HepG2 (cell line): ENCODE data around the gene CD180. TPM values are rescaled to one million over a fixed set of nuclear protein-coding genes. Genes with fewer than 3 reads are reported as not detected.

Experiments used
- ATAC-seq: fragments of 200-7000 bp; cut with Tn5 transposase; 3 replicates; pipeline ENCODE4 v1.9.1; 2020; ENCODE audit warnings: mild to moderate bottlenecking, moderate library complexity
- Bru-seq: library from RNA; stranded (reverse); fragments of 400-500 nt; gene quantifications from one replicate; lab custom pipeline; 2021; lab: Mats Ljungman, UMichigan
- BruChase-seq, 2 experiments: library from RNA; stranded (reverse); fragments of 400-500 nt; gene quantifications; one replicate each; lab custom pipeline; 2021; lab: Mats Ljungman, UMichigan
- BruUV-seq: library from RNA; stranded (reverse); fragments of 400-500 nt; replicated peaks from 2 replicates; lab custom pipeline; 2021; lab: Mats Ljungman, UMichigan
- CTCF ChIA-PET: fragments of 300-600 bp; formaldehyde crosslinking; extraction: SDS; loops from one replicate; lab custom pipeline; 2021; ENCODE audit warnings: low total read pairs, inconsistent platforms, low intra/inter-chr PET ratio; lab: Yijun Ruan, JAX
- POLR2A ChIA-PET: fragments of 350-600 bp; sonication (Branson Sonifier 250); formaldehyde crosslinking; loops from one replicate; lab custom pipeline; 2020; ENCODE audit warnings: antibody characterized with exemption, inconsistent platforms; lab: Yijun Ruan, JAX
- DNase-seq: peaks from one replicate; pipeline ENCODE4 v3.0.0-alpha.2; 2015; ENCODE audit warnings: low spot score
- FAIRE-seq: peaks from 3 replicates; lab custom pipeline; 2011; peaks lifted over from hg19 to GRCh38; lab: Jason Lieb, UNC
- H2AFZ ChIP-seq: one replicate; pipeline ENCODE4 v1.6.1; 2011; ENCODE audit warnings: low read length, inconsistent platforms
- H3K27ac ChIP-seq: fragments of 300-600 bp; 3 replicates; pipeline ENCODE4 v1.8.0; 2011; ENCODE audit warnings: mixed run types, mild to moderate bottlenecking, mixed read lengths, low read length, inconsistent platforms; ENCODE audit not compliant: insufficient read depth; ENCODE audit errors: extremely low read length
- H3K27me3 ChIP-seq, 2 experiments: fragments of 200-600 bp in 1 of 2; 2 replicates in 1 of 2; 3 replicates in 1 of 2; pipeline versions ENCODE4 v1.6.0 to v1.8.0; 2011; ENCODE audit warnings: low read length in 2 of 2, mild to moderate bottlenecking in 2 of 2, moderate library complexity in 2 of 2, inconsistent platforms in 1 of 2; ENCODE audit not compliant: insufficient read depth in 2 of 2, control insufficient read depth in 1 of 2
- H3K36me3 ChIP-seq, 2 experiments: fragments of 200-600 bp in 1 of 2; replicated peaks in 1 of 2; 2 replicates in 1 of 2; 3 replicates in 1 of 2; pipeline versions ENCODE4 v1.5.1 to v1.8.0; 2011; ENCODE audit warnings: low read length in 2 of 2, inconsistent platforms in 1 of 2; ENCODE audit not compliant: insufficient read depth in 2 of 2, control insufficient read depth in 1 of 2
- H3K4me1 ChIP-seq: 2 replicates; pipeline ENCODE4 v1.5.1; 2012; ENCODE audit warnings: low read length, inconsistent platforms; ENCODE audit not compliant: insufficient read depth
- H3K4me2 ChIP-seq: 2 replicates; pipeline ENCODE4 v1.6.0; 2011; ENCODE audit warnings: low read depth, low read length, inconsistent platforms
- H3K4me3 ChIP-seq, 3 experiments: fragments of 200-600 bp in 1 of 3; sonication (generic), shearing (Covaris generic) in 1 of 3; replicated peaks in 1 of 3; 2 replicates each; pipeline ENCODE4 v1.5.1; 2011 to 2016; ENCODE audit warnings: low read length in 3 of 3, inconsistent platforms in 2 of 3, low read depth in 2 of 3, mild to moderate bottlenecking in 2 of 3, control low read depth in 1 of 3, mixed read lengths in 1 of 3; ENCODE audit not compliant: insufficient read depth in 1 of 3
- H3K79me2 ChIP-seq: one replicate; pipeline ENCODE4 v1.6.1; 2011; ENCODE audit warnings: low read length, inconsistent platforms; ENCODE audit not compliant: insufficient read depth
- H3K9ac ChIP-seq: 2 replicates; pipeline ENCODE4 v1.6.0; 2011; ENCODE audit warnings: mild to moderate bottlenecking, low read depth, low read length, inconsistent platforms; ENCODE audit not compliant: insufficient read depth
- H3K9me3 ChIP-seq: 2 replicates; pipeline ENCODE4 v1.5.1; 2012; ENCODE audit warnings: mild to moderate bottlenecking, low read length
- H4K20me1 ChIP-seq: 2 replicates; pipeline ENCODE4 v1.6.0; 2011; ENCODE audit warnings: inconsistent platforms, mild to moderate bottlenecking, low read length, moderate library complexity; ENCODE audit not compliant: insufficient read depth
- ASH2L ChIP-seq: fragments of 300-600, 200-600 bp; sonication (generic); IDR thresholded peaks from 2 replicates; pipeline ENCODE4 v1.7.0; 2017; ENCODE audit warnings: low read depth, mild to moderate bottlenecking, moderate library complexity, mixed read lengths, low read length; ENCODE audit not compliant: insufficient read length
- FOXA1 ChIP-seq, 2 experiments: fragments of 450-650 bp in 1 of 2; sonication (generic) in 1 of 2; formaldehyde crosslinking in 1 of 2; IDR thresholded peaks; 2 replicates each; pipeline versions ENCODE4 v1.4.0 to v1.6.1; 2016 to 2020; ENCODE audit warnings: missing genetic modification reagents in 1 of 2
- SPEN ChIP-seq: sonication (generic); formaldehyde crosslinking; IDR thresholded peaks from 2 replicates; pipeline ENCODE4 v1.5.1; 2020; ENCODE audit warnings: low read depth, mild to moderate bottlenecking, missing genetic modification reagents
- ZNF234 ChIP-seq: sonication (generic); formaldehyde crosslinking; conservative IDR thresholded peaks from 2 replicates; pipeline ENCODE4 v1.5.1; 2020; ENCODE audit warnings: mild to moderate bottlenecking, missing genetic modification reagents
- ZSCAN22 ChIP-seq: sonication (generic); formaldehyde crosslinking; IDR thresholded peaks from 2 replicates; pipeline ENCODE4 v1.4.0; 2020; ENCODE audit warnings: mild to moderate bottlenecking, missing genetic modification reagents
- WGBS: methylation state at CpG from one replicate; pipeline ENCODE4 v1.1.6; 2017; ENCODE audit warnings: low lambda C conversion rate; 5-methylcytosine and 5-hydroxymethylcytosine counted together
- in situ Hi-C: cut with HindIII; loops from 2 replicates; pipeline ENCODE4 v1.10.0; 2017; ENCODE audit warnings: low pct_unique_long_range_greater_than_20kb; ENCODE audit not compliant: extremely low pct_ligation_motif_present
- intact Hi-C: fragments of 100-400 bp; cut with micrococcal nuclease; formaldehyde crosslinking; loops from one replicate; pipeline ENCODE4 v1.10.0; 2022; ENCODE audit not compliant: unreplicated experiment
- long read RNA-seq, 2 experiments: library from RNA in 1 of 2; library from polyadenylated mRNA in 1 of 2; stranded (forward) in 1 of 2; unstranded in 1 of 2; transcript quantifications; one replicate each; pipeline ENCODE4 v2.0.0, GENCODE V29; 2019 to 2022
- polyA minus RNA-seq, 3 experiments: library from RNA; depleted of rRNA, polyadenylated mRNA; stranded (reverse); fragments of >200 nt; gene quantifications; 2 replicates each; pipeline ENCODE4 v1.2.3, GENCODE V29; 2011; ENCODE audit warnings: low replicate concordance in 1 of 3
- polyA plus RNA-seq, 8 experiments: library from polyadenylated mRNA; depleted of rRNA in 3 of 8; stranded (reverse) in 7 of 8; unstranded in 1 of 8; fragments of >200 nt; fragmentation: Illumina TruSeq in 4 of 8; extraction: Trizol in 4 of 8; gene quantifications; 2 replicates each; pipeline versions ENCODE4 v1.2.1 to v1.2.3, GENCODE V29; 2011 to 2016; ENCODE audit warnings: low read depth in 4 of 8, missing spikeins in 1 of 8, mixed read lengths in 1 of 8; ENCODE audit not compliant: insufficient read depth in 1 of 8
- total RNA-seq, 5 experiments: library from RNA; depleted of rRNA; stranded (reverse); fragments of >200 nt; fragmentation: Illumina TruSeq; extraction: Trizol; gene quantifications; 2 replicates each; pipeline ENCODE4 v1.2.3, GENCODE V29; 2016; ENCODE audit warnings: low read depth in 1 of 5
- TF ChIP-seq, protein P1 (sequence below): sonication (generic); formaldehyde crosslinking; IDR thresholded peaks from 2 replicates; pipeline ENCODE4 v1.4.0; 2020; ENCODE audit warnings: missing genetic modification reagents
- TF ChIP-seq, protein P2 (sequence below): sonication (generic); formaldehyde crosslinking; IDR thresholded peaks from 2 replicates; pipeline ENCODE4 v1.4.0; 2020; ENCODE audit warnings: mild to moderate bottlenecking, missing genetic modification reagents
- TF ChIP-seq, protein P3 (sequence below): sonication (generic); formaldehyde crosslinking; IDR thresholded peaks from 2 replicates; pipeline ENCODE4 v1.5.1; 2020; ENCODE audit warnings: missing genetic modification reagents, mild to moderate bottlenecking, borderline replicate concordance

Gene CD180
- total RNA-seq (2016; rRNA removed; fragmentation: Illumina TruSeq; extraction: Trizol) (not detected in 2 replicates), polyA plus RNA-seq (2011; rRNA removed) (not detected in 2 replicates), polyA minus RNA-seq (2011; rRNA and poly(A)+ RNA removed; ENCODE audit: low replicate concordance) (not detected in 2 replicates), Bru-seq, nascent RNA (not detected), BruChase-seq, experiment 1, labeled RNA remaining after a 6-hour chase (not detected), BruChase-seq, experiment 2, labeled RNA remaining after a 2-hour chase (not detected)
- not detected in 2 replicates for total RNA-seq (2016; cell fraction: cytosol; rRNA removed; fragmentation: Illumina TruSeq; extraction: Trizol; ENCODE audit: low read depth)
- not detected in 2 replicates for total RNA-seq (2016; cell fraction: insoluble cytoplasmic fraction; rRNA removed; fragmentation: Illumina TruSeq; extraction: Trizol)
- not detected in 2 replicates for total RNA-seq (2016; cell fraction: membrane; rRNA removed; fragmentation: Illumina TruSeq; extraction: Trizol)
- total RNA-seq (2016; cell fraction: nucleus; rRNA removed; fragmentation: Illumina TruSeq; extraction: Trizol), result not detected in 2 replicates
- not detected in 2 replicates for polyA plus RNA-seq (2011; cell fraction: cytosol; rRNA removed)
- not detected in 2 replicates for polyA plus RNA-seq (2011; cell fraction: nucleus; rRNA removed)
- polyA plus RNA-seq (2012), result not detected in 2 replicates
- polyA plus RNA-seq (2016; cell fraction: cytosol; fragmentation: Illumina TruSeq; extraction: Trizol; ENCODE audit: low read depth), result not detected in 2 replicates
- not detected in 2 replicates for polyA plus RNA-seq (2016; cell fraction: insoluble cytoplasmic fraction; fragmentation: Illumina TruSeq; extraction: Trizol; ENCODE audit: low read depth)
- not detected in 2 replicates for polyA plus RNA-seq (2016; cell fraction: membrane; fragmentation: Illumina TruSeq; extraction: Trizol; ENCODE audit: low read depth)
- polyA plus RNA-seq (2016; cell fraction: nucleus; fragmentation: Illumina TruSeq; extraction: Trizol; ENCODE audit: insufficient read depth, low read depth), result not detected in 2 replicates
- not detected in 2 replicates for polyA minus RNA-seq (2011; cell fraction: cytosol; rRNA and poly(A)+ RNA removed)
- not detected in 2 replicates for polyA minus RNA-seq (2011; cell fraction: nucleus; rRNA and poly(A)+ RNA removed)
- long read RNA-seq, experiment 1, result 0 reads
- long read RNA-seq, experiment 2, result 0 reads

DNA sequence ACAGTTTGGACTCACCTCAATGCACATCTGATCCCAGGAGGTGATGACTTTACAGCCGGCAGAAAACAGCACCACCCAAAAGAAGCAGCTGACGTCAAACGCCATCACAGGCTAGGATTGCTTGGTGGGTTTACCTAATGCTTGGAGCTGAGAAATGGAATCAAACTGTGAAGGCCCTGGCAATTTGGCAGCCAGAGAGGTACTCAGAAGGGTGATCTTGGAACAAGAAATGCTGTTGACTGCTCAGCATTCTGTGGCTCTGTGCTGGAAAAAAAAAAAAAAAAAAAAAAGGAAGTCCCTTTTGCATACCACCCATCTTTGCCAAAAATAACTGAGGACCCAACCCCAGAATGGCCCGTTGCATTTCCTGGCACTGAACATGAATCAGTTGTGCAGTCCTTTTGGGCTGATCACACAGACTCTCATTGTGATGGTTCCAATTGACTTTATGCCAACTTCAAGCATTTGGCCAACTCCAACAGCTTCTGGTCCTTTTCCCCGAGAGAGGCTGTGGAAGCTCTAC, at the start of gene CD180:
Gene CD180, minus strand, starts transcription at position 263 of the 523 bp plus-strand sequence. Its CDS starts 158 bp downstream, at position 105.
- WGBS, result 38% methylated on average over 5 of the region's 5 CpGs
- in situ Hi-C loops (no loop called here), intact Hi-C loops (no loop called here)
- Histone ChIP-seq H3K36me3 (no peaks in the 10 kb centered on the region), H3K27ac (no peak within 1 kb of the TSS), H3K4me2 (no peak within 1 kb of the TSS), H3K27me3 (no peaks in the 10 kb centered on the region), H3K9me3 (no peaks in the 10 kb centered on the region; the same call in 1 of the 2 replicates), H3K4me1 (no peaks in the 10 kb centered on the region), H3K4me3 (no peak within 1 kb of the TSS), H3K9ac (no peak within 1 kb of the TSS), H2AFZ (no peak within 1 kb of the TSS), H4K20me1 (no peaks in the 10 kb centered on the region), H3K79me2 (no peaks in the 10 kb centered on the region)
- POLR2A ChIA-PET, result no interaction called here
- CTCF ChIA-PET, result no interaction called here
- BruUV-seq, result no TSS peak
- ATAC-seq, result no peak
- no peak for DNase-seq
- no peak for FAIRE-seq
- TF ChIP-seq, protein P1, sequence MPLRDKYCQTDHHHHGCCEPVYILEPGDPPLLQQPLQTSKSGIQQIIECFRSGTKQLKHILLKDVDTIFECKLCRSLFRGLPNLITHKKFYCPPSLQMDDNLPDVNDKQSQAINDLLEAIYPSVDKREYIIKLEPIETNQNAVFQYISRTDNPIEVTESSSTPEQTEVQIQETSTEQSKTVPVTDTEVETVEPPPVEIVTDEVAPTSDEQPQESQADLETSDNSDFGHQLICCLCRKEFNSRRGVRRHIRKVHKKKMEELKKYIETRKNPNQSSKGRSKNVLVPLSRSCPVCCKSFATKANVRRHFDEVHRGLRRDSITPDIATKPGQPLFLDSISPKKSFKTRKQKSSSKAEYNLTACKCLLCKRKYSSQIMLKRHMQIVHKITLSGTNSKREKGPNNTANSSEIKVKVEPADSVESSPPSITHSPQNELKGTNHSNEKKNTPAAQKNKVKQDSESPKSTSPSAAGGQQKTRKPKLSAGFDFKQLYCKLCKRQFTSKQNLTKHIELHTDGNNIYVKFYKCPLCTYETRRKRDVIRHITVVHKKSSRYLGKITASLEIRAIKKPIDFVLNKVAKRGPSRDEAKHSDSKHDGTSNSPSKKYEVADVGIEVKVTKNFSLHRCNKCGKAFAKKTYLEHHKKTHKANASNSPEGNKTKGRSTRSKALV, result no peak
- TF ChIP-seq, protein P2, sequence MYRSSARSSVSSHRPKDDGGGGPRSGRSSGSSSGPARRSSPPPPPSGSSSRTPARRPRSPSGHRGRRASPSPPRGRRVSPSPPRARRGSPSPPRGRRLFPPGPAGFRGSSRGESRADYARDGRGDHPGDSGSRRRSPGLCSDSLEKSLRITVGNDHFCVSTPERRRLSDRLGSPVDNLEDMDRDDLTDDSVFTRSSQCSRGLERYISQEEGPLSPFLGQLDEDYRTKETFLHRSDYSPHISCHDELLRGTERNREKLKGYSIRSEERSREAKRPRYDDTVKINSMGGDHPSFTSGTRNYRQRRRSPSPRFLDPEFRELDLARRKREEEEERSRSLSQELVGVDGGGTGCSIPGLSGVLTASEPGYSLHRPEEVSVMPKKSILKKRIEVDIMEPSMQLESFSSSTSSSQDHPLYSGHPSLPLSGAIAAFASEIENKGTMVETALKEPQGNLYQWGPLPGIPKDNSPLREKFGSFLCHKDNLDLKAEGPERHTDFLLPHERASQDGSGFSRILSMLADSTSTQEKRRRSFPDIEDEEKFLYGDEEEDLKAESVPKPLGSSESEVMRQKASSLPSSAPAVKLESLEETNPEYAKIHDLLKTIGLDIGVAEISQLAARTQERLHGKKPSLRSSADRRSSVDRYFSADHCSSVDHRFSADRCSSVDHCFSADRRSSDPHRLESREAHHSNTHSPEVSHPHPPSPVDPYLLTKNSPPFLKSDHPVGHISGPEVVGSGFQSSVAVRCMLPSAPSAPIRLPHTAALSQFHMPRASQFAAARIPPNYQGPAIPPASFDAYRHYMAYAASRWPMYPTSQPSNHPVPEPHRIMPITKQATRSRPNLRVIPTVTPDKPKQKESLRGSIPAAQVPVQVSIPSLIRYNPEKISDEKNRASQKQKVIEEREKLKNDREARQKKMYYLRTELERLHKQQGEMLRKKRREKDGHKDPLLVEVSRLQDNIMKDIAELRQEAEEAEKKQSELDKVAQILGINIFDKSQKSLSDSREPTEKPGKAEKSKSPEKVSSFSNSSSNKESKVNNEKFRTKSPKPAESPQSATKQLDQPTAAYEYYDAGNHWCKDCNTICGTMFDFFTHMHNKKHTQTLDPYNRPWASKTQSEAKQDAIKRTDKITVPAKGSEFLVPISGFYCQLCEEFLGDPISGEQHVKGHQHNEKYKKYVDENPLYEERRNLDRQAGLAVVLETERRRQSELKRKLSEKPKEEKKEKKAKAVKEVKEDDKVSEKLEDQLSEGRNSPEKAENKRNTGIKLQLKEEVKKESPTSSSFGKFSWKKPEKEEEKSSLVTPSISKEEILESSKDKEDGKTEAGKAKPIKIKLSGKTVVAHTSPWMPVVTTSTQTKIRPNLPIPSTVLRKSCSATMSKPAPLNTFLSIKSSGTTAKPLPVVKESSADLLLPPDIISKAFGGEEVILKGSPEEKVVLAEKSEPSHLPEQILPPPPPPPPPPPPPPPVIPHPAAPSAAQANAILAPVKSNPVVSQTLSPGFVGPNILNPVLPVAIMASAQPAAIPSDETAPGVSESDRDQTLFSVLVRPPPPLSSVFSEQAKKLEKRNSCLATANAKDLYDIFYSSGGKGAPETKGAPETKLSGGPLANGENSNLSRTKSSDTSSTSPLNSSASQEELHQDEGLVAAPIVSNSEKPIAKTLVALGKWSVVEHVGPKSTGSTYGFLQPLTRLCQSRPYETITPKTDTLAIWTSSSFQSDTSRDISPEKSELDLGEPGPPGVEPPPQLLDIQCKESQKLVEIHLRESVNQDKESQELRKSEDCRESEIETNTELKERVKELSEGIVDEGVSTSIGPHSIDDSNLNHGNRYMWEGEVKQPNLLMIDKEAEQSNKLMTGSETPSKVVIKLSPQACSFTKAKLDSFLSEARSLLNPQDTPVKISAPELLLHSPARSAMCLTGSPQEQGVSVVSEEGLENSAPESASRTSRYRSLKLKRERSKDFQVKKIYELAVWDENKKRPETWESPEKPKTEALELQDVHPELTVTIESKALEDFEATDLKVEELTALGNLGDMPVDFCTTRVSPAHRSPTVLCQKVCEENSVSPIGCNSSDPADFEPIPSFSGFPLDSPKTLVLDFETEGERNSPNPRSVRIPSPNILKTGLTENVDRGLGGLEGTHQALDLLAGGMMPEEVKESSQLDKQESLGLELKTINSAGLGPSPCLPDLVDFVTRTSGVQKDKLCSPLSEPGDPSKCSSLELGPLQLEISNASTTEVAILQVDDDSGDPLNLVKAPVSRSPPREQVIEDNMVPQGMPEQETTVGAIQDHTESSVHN (CRISPR knock-in tag), result no peak
- TF ChIP-seq SPEN (CRISPR knock-in tag) (no peak), ASH2L (no peak), FOXA1 (IDR thresholded peaks at IDR 0.05) (no peak), FOXA1 (CRISPR knock-in tag; IDR thresholded peaks at IDR 0.05) (no peak), ZSCAN22 (CRISPR knock-in tag) (no peak), ZNF234 (CRISPR knock-in tag) (no peak)
- TF ChIP-seq, protein P3, sequence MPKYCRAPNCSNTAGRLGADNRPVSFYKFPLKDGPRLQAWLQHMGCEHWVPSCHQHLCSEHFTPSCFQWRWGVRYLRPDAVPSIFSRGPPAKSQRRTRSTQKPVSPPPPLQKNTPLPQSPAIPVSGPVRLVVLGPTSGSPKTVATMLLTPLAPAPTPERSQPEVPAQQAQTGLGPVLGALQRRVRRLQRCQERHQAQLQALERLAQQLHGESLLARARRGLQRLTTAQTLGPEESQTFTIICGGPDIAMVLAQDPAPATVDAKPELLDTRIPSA (CRISPR knock-in tag), result no peak
